Measurements from ENCODE around the gene TBC1D22A.

TBC1D22A gene

GRCh38 chr22:46914916-46915894 lies 152.8 kb downstream of the TBC1D22A start:
- no peak for DNase-seq

GRCh38 chr22:46915950-46916730 lies 153.7 kb downstream of the TBC1D22A start:
- no peak for DNase-seq

DNA sequence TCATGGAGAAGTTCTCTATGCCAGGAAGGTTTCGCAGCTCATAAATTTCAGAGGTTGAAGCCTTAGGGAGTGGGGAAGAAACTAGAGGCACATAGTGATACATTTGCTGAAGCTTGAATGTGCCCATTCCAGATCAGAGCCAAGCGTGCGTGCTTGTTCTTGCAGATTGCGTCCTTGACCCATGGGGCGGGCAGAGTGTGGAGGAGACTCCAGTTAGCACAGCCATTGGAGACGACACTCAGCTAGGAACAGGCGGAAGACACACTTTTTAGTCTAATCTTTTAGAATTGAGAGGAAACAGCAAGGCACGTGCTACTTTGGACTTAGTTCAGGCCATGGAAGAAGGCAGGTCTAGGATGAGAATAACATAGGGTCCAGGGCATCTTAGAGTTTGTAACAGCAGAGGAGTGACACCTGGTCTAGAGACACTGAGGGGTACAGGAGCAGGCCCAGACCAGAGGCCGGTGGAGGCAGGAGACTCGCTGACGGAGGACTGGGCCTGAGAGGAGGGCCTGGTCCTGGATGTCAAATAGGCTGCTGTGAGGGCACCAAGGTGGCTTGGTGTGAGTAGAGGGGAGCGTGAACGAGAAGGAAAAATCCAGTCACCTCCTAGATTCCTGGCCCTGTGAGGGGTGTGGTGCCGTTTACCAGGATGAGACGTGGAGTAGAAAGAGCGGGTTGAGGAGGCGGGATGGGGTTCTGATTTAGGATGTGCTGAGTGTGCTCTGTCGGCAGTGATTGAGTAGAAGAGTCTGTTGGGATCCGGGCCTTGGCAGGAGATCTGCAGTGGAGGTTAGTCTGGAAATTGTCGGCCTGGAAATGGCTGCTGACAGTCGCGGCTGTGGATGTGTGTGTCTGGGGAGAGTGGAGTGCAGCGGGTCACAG lies 154.7 kb downstream of the TBC1D22A start:
- DNase-seq, result no peak

DNA sequence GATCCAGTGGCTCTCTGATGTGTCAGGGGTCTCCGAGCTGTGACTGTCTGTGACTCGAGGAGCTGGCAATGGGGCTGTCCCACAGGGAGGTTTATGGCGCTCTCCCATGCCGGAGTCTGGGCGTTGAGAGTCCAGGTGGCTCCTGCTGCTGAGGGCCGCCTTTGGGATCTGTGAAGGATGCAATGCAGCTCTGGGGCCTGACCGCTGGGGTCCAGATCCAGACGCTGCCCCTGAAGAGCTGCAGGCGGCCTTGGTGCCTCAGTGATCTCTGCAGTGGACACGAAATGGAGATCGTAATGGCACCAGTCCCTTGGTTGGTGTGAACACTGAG lies 155.3 kb downstream of the TBC1D22A start:
- no peak for DNase-seq

GRCh38 chr22:46918197-46918596 lies 155.7 kb downstream of the TBC1D22A start:
- no peak for DNase-seq

GRCh38 chr22:46922037-46922436 lies 159.6 kb downstream of the TBC1D22A start:
- no peak for DNase-seq

- no peak for DNase-seq
Measured at GRCh38 chr22:46923394-46923793, 160.9 kb downstream of the TBC1D22A start.

DNA sequence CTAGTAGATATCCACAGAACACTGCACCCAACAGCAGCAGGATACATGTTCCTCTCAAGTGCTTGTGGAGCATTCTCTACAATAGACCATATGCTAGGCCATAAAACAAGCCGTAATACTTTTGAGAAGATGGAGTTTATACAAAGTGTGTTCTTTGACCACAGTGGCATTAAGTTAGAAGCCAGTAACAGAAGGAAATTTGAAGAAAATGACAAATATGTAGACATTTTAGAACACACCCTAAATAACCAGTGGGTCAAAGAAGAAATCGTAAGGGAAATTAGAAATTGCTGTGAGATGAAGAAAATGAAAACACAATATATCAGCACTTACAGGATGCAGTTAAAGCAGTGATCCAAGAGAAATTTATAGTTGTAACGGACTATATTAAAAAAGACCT lies 163.4 kb downstream of the TBC1D22A start:
- no peak for DNase-seq

- no peak for DNase-seq
Measured at GRCh38 chr22:46929046-46929709, 166.7 kb downstream of the TBC1D22A start.

GRCh38 chr22:46929710-46930204 lies 167.3 kb downstream of the TBC1D22A start:
- DNase-seq, result no peak

DNA sequence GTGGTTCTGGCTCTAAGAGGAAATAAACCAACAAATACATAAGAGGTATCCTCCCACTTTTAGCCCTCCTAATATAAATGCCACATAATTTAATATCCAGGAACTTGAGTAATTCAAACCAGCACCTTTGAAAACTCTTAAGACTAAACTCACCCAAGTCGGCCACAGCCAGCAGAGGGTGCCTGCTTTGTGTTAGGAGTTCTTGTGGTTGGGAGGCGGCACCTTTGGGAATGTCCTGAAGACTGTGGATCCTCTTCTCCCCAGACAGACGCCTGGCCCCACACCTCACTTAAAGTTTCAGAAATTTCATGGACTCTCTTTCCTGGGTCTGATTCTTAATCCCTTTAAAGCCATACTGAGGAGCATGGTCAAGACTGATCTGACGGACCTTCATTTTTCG lies 169.0 kb downstream of the TBC1D22A start:
- no peak for DNase-seq

DNA sequence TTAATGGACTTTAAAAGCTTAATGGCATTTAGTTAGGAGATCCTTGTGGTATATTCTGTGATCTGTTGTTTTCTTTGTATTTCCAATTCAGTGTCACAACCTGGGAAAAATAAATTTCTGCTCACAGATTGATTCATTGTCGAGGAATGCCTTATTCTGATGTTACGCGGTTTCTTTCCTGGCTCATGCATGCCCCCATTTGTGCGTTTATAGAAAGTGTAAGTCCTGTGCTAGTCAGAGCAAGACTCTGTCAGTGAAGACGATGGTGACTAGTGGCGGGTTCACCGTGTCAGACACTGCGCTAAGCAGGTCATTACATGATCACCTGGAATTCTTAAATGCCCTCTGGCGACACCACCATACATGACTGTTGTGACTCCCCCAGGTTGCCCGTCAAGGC lies 169.4 kb downstream of the TBC1D22A start:
- DNase-seq, result no peak

DNA sequence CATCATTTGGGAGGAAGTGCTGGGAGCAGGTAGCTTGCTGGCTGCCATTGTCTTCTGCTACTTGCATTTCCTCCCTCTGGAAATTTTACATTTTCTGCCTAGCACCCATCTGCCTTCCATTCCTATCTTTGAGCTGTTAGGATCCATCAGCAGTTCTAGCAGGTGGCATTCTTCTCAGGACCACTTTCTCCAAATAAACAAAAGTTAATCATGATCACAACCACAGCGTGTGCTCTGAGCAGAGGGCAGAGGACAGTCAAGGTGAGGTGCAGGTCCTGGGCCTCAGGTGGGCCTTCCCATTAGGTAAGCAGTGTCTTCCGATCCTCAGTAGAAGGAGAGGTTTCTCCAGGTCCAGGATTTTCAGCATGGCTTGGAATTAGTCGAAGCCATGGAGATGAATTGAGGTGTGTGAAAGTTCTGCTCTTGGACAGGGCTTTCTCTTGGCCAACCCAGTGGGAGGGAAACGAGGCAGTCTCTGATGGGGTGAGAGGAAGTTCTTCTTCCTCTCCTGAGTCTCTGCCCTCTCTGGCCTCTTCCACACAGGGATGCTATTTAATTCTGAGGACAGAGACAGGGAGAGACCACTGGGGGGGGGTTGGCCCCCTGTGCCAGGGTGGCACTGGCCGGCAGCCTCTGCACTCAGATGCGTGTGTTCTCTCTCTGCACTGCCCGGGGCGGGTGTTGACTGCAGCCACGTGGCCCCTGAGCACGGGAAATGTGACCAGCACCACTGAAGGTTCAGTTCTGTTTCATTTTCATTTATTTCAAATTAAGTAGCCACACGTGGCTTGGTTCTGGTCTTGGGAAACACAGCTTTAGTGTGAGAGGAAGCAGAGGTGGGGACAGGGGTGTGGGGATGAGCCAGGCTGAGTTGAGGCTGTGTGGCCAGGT lies 170.8 kb downstream of the TBC1D22A start:
- DNase-seq, result no peak

GRCh38 chr22:46934172-46934745 lies 171.8 kb downstream of the TBC1D22A start:
- DNase-seq, result no peak

GRCh38 chr22:46934746-46935491 lies 172.5 kb downstream of the TBC1D22A start:
- no peak for DNase-seq

GRCh38 chr22:46935506-46936377 lies 173.3 kb downstream of the TBC1D22A start:
- DNase-seq, result no peak

GRCh38 chr22:46936378-46936903 lies 174.0 kb downstream of the TBC1D22A start:
- no peak for DNase-seq

GRCh38 chr22:46937185-46937584 lies 174.7 kb downstream of the TBC1D22A start:
- no peak for DNase-seq

- DNase-seq, result no peak
Measured at GRCh38 chr22:46937939-46938338, 175.5 kb downstream of the TBC1D22A start.

All from cortex of kidney (tissue), 1 donor.